NT2/D1 (cell line): ENCODE results near the gene GGT5.
A peak's percentile ranks its signal among the peaks of the same experiment; 100 is the strongest.

ENCODE experiments used
- DNase-seq: peaks from one replicate; pipeline ENCODE4 v3.0.0-alpha.2; 2011; ENCODE audit warnings: low read depth, low spot score
- H3K27me3 ChIP-seq: 2 replicates; pipeline ENCODE4 v1.6.0; 2011; ENCODE audit warnings: mild to moderate bottlenecking; ENCODE audit not compliant: insufficient read length, insufficient read depth
- H3K36me3 ChIP-seq: 2 replicates; pipeline ENCODE4 v1.6.1; 2011; ENCODE audit warnings: mild to moderate bottlenecking, low read length, mixed read lengths; ENCODE audit not compliant: insufficient read depth, insufficient read length
- H3K4me1 ChIP-seq: 2 replicates; pipeline ENCODE4 v1.5.1; 2011; ENCODE audit not compliant: insufficient read depth, insufficient read length
- H3K4me3 ChIP-seq: 2 replicates; pipeline ENCODE4 v1.5.1; 2011; ENCODE audit warnings: low read depth; ENCODE audit not compliant: insufficient read length
- H3K9ac ChIP-seq: 2 replicates; pipeline ENCODE4 v1.6.0; 2011; ENCODE audit warnings: low read depth; ENCODE audit not compliant: insufficient read length
- H3K9me3 ChIP-seq: 2 replicates; pipeline ENCODE4 v1.5.1; 2011; ENCODE audit warnings: mild to moderate bottlenecking, low read length; ENCODE audit not compliant: insufficient read depth
- SUZ12 ChIP-seq: IDR thresholded peaks from 2 replicates; pipeline ENCODE4 v1.6.1; 2011; ENCODE audit not compliant: insufficient read length, insufficient read depth; ENCODE audit errors: extremely low read depth
- YY1 ChIP-seq: IDR thresholded peaks from 2 replicates; pipeline ENCODE4 v1.6.1; 2011; ENCODE audit not compliant: insufficient read length, insufficient read depth
- ZNF274 ChIP-seq: IDR thresholded peaks from 2 replicates; pipeline ENCODE4 v1.6.1; 2011; ENCODE audit warnings: mild to moderate bottlenecking, low read depth, low read length

Gene GGT5

GRCh38 chr22:24231706-24232105 lies 13.2 kb downstream of the GGT5 start:
- no peaks in the 10 kb centered on the region for H3K27me3 ChIP-seq
- no peak for DNase-seq
- H3K4me3 ChIP-seq, result no peak overlapping the region
- peak overlapping the region; percentile 4 for H3K9ac ChIP-seq
- no peak for TF ChIP-seq YY1
- TF ChIP-seq ZNF274, result no peak
- no peak for TF ChIP-seq SUZ12
- no peaks in the 10 kb centered on the region for H3K36me3 ChIP-seq
- H3K4me1 ChIP-seq, result peaks cover 2% of the 10 kb centered on the region
- no peaks in the 10 kb centered on the region for H3K9me3 ChIP-seq

- Histone ChIP-seq H3K36me3 (no peaks in the 10 kb centered on the region), H3K4me1 (peaks cover 2% of the 10 kb centered on the region), H3K9me3 (no peaks in the 10 kb centered on the region), H3K9ac (peak overlapping the region; percentile 17), H3K4me3 (no peak overlapping the region), H3K27me3 (no peaks in the 10 kb centered on the region)
- DNase-seq, result peak; percentile 25
- no peak for TF ChIP-seq YY1
- no peak for TF ChIP-seq SUZ12
- no peak for TF ChIP-seq ZNF274
Measured at GRCh38 chr22:24230911-24231656, 13.8 kb downstream of the GGT5 start.

- H3K27me3 ChIP-seq, result no peaks in the 10 kb centered on the region
- no peak overlapping the region for H3K9ac ChIP-seq
- no peak overlapping the region for H3K4me3 ChIP-seq
- peaks cover 8% of the 10 kb centered on the region; the same call in 1 of the 2 replicates for H3K9me3 ChIP-seq
- H3K36me3 ChIP-seq, result no peaks in the 10 kb centered on the region
- H3K4me1 ChIP-seq, result no peaks in the 10 kb centered on the region
- no peak for TF ChIP-seq YY1
- TF ChIP-seq SUZ12, result no peak
- TF ChIP-seq ZNF274, result no peak
- no peak for DNase-seq
Measured at GRCh38 chr22:24225951-24226350, 18.9 kb downstream of the GGT5 start.

- Histone ChIP-seq H3K9ac (no peak overlapping the region), H3K27me3 (no peaks in the 10 kb centered on the region), H3K9me3 (peaks cover 8% of the 10 kb centered on the region; the same call in 1 of the 2 replicates), H3K36me3 (no peaks in the 10 kb centered on the region), H3K4me3 (no peak overlapping the region), H3K4me1 (no peaks in the 10 kb centered on the region)
- no peak for DNase-seq
- TF ChIP-seq YY1 (no peak), SUZ12 (no peak), ZNF274 (no peak)
Measured at GRCh38 chr22:24225044-24225601, 19.8 kb downstream of the GGT5 start.

GRCh38 chr22:24224468-24224867 lies 20.4 kb downstream of the GGT5 start:
- TF ChIP-seq ZNF274 (no peak), SUZ12 (no peak), YY1 (no peak)
- no peaks in the 10 kb centered on the region for H3K4me1 ChIP-seq
- H3K36me3 ChIP-seq, result no peaks in the 10 kb centered on the region

GRCh38 chr22:24219750-24220149 lies 25.1 kb downstream of the GGT5 start:
- Histone ChIP-seq H3K4me1 (no peaks in the 10 kb centered on the region), H3K9me3 (peaks cover 4% of the 10 kb centered on the region; the same call in 1 of the 2 replicates), H3K27me3 (no peaks in the 10 kb centered on the region), H3K4me3 (no peak overlapping the region), H3K9ac (no peak overlapping the region), H3K36me3 (no peaks in the 10 kb centered on the region)
- TF ChIP-seq YY1 (no peak), SUZ12 (no peak), ZNF274 (no peak)
- no peak for DNase-seq

More at GRCh38 chr22:24224468-24224867, 20.4 kb downstream of the GGT5 start:
- no peak overlapping the region for H3K4me3 ChIP-seq
- no peak overlapping the region for H3K9ac ChIP-seq
- H3K27me3 ChIP-seq, result no peaks in the 10 kb centered on the region
- DNase-seq, result no peak
- H3K9me3 ChIP-seq, result peaks cover 8% of the 10 kb centered on the region; the same call in 1 of the 2 replicates

- no peak overlapping the region for H3K4me3 ChIP-seq
- DNase-seq, result no peak
- no peaks in the 10 kb centered on the region for H3K27me3 ChIP-seq
- no peak overlapping the region for H3K9ac ChIP-seq
- H3K4me1 ChIP-seq, result peaks cover 2% of the 10 kb centered on the region
- H3K36me3 ChIP-seq, result no peaks in the 10 kb centered on the region
- TF ChIP-seq YY1 (no peak), ZNF274 (no peak), SUZ12 (no peak)
- H3K9me3 ChIP-seq, result no peaks in the 10 kb centered on the region
Measured at GRCh38 chr22:24217384-24217783, 27.5 kb downstream of the GGT5 start.
